GM21526 (cell line): ENCODE measurements around the gene DNAI1.

Experiments
- ATAC-seq: cut with Tn5 transposase; IDR thresholded peaks from one replicate; pipeline ENCODE4 v1.9.1; 2021; ENCODE audit warnings: moderate library complexity; ENCODE audit not compliant: unreplicated experiment, low FRiP score

Gene DNAI1

GRCh38 chr9:34508951-34509350 lies 50.3 kb downstream of the DNAI1 start:
- ATAC-seq: no peak

GRCh38 chr9:34510497-34511468 lies 52.2 kb downstream of the DNAI1 start:
- no peak for ATAC-seq

- no peak for ATAC-seq
Observed at GRCh38 chr9:34512131-34513078, 53.8 kb downstream of the DNAI1 start.

GRCh38 chr9:34513567-34514214 lies 55.1 kb downstream of the DNAI1 start:
- no peak for ATAC-seq

GRCh38 chr9:34514401-34514800 lies 55.8 kb downstream of the DNAI1 start:
- no peak for ATAC-seq

- no peak for ATAC-seq
Observed at GRCh38 chr9:34514816-34515215, 56.2 kb downstream of the DNAI1 start.

GRCh38 chr9:34515959-34516358 lies 57.4 kb downstream of the DNAI1 start:
- ATAC-seq: no peak

- no peak for ATAC-seq
Observed at GRCh38 chr9:34517185-34517584, 58.6 kb downstream of the DNAI1 start.

GRCh38 chr9:34518110-34518616 lies 59.6 kb downstream of the DNAI1 start:
- no peak for ATAC-seq

GRCh38 chr9:34518896-34519295 lies 60.3 kb downstream of the DNAI1 start:
- ATAC-seq: no peak

- no peak for ATAC-seq
Observed at GRCh38 chr9:34519321-34520020, 60.9 kb downstream of the DNAI1 start.

GRCh38 chr9:34520096-34520495 lies 61.5 kb downstream of the DNAI1 start:
- no peak for ATAC-seq

GRCh38 chr9:34520505-34521385 lies 62.1 kb downstream of the DNAI1 start:
- ATAC-seq: no peak

- no peak for ATAC-seq
Observed at GRCh38 chr9:34521406-34522045, 62.9 kb downstream of the DNAI1 start.

- no peak for ATAC-seq
Observed at GRCh38 chr9:34522091-34522887, 63.7 kb downstream of the DNAI1 start.

- peak; percentile 91 for ATAC-seq
Observed at GRCh38 chr9:34522971-34523797, 64.6 kb downstream of the DNAI1 start, which contains the start of gene ENHO. Gene ENHO, minus strand, starts transcription at chr9:34522990. Its CDS starts 1,295 bp downstream, at chr9:34521695.

GRCh38 chr9:34524349-34524748 lies 65.7 kb downstream of the DNAI1 start:
- no peak for ATAC-seq
